ENCODE measurements around the gene KIAA0930. TPM values are rescaled to one million over a fixed set of nuclear protein-coding genes. Genes with fewer than 3 reads are reported as not detected.

The KIAA0930 gene
- total RNA-seq, 3 donors from 2014 or later, result 29.4 to 45.3 (median 35.1) TPM

DNA sequence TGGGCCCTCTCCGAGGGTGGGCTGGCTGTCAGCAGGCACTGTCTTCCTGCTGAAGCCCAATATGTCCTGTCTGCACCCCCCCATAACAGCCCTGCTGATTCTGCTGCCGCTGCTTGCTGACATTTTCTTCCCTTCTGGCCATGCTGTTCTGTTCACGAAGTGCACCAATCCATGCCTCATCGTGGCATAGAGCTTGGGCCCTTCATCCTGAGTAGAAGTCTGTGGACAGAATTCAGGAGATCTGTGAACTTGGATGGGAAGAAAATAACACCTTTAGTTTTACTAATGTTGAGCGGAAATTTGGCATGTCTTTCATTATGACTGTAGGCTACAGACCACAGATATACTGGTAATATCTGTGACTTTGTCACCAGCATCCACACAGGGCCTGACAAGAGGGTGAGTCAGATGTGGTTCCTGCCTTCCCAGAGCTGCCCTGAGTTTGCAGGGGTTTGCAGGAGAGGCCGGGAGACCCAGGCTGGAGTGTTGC lies 14.1 kb upstream of the KIAA0930 start:
- no peaks in the 10 kb centered on the region for H3K9me3 ChIP-seq
- H3K27ac ChIP-seq, result no peak overlapping the region
- no peaks in the 10 kb centered on the region for H3K4me1 ChIP-seq
- TF ChIP-seq POLR2AphosphoS5 (IDR thresholded peaks at IDR 0.05), result no peak
- TF ChIP-seq CTCF (IDR thresholded peaks at IDR 0.05), result no peak
- no peak for TF ChIP-seq POLR2A (IDR thresholded peaks at IDR 0.05)
- no peaks in the 10 kb centered on the region for H3K27me3 ChIP-seq
- H3K36me3 ChIP-seq, result no peaks in the 10 kb centered on the region
- DNase-seq (ENCODE audit: low spot score in 2 of 2), result no peak
- intact Hi-C loops (cut with DNase I; ENCODE audit: low total_unique reads), result no loop called here
- H3K4me3 ChIP-seq, result no peak overlapping the region

DNA sequence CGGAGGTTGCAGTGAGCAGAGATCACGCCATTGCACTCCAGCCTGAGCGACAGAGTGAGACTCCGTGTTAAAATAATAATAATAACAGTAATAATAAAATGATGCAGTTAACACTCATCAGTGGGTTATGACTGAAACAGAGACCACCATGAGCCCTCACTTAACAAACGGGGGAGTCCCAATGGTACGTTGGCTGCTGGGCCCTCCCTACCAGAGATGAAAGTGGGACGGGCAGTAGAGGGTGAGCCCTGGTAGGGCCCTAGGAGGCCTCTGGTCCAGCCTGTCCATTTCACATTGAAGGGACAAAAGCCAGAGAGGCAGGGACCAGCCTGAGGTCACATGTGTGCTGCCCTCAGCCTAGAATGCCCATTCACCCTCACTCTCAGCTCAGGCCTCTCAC lies 13.7 kb upstream of the KIAA0930 start:
- no peaks in the 10 kb centered on the region for H3K27me3 ChIP-seq
- intact Hi-C loops (cut with DNase I; ENCODE audit: low total_unique reads), result no loop called here
- H3K36me3 ChIP-seq, result no peaks in the 10 kb centered on the region
- H3K9me3 ChIP-seq, result no peaks in the 10 kb centered on the region
- TF ChIP-seq POLR2AphosphoS5 (IDR thresholded peaks at IDR 0.05), result no peak
- H3K4me3 ChIP-seq, result no peak overlapping the region
- no peak for DNase-seq (ENCODE audit: low spot score in 2 of 2)
- no peaks in the 10 kb centered on the region for H3K4me1 ChIP-seq
- H3K27ac ChIP-seq, result no peak overlapping the region

DNA sequence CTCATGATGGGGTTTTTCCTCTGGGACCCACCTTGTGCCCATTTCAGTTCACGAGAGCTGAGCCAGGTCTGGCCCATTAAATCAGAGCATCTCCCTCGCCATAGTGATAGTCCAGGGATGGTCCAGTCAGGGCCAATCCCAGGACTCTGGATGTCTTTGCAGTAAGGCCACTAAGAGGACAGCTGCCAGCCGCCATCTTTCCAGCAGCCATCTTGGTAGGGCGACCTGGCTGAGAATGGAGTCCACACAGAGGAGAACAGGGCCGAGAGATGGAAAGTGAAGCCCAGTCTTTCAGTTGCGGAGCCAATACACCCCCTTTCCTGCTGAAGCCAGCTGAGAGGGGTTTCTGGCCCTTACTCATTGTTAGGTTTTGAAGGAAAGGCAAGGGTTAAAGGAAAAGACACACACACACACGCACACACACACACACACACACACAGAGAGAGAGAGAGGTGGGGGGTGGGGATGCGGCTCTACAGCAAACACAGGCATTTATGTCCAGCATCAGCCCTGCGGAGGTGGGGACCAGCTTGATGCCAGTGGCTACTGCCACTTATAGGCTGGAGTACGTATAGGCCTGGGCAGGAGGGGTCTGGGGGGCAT lies 12.4 kb upstream of the KIAA0930 start:
- no peaks in the 10 kb centered on the region for H3K27me3 ChIP-seq
- H3K4me1 ChIP-seq, result no peaks in the 10 kb centered on the region
- H3K9me3 ChIP-seq, result no peaks in the 10 kb centered on the region
- intact Hi-C loops (cut with DNase I; ENCODE audit: low total_unique reads), result no loop called here
- no peak overlapping the region for H3K27ac ChIP-seq
- H3K36me3 ChIP-seq, result no peaks in the 10 kb centered on the region
- TF ChIP-seq POLR2AphosphoS5 (IDR thresholded peaks at IDR 0.05) (no peak), CTCF (IDR thresholded peaks at IDR 0.05) (no peak), POLR2A (IDR thresholded peaks at IDR 0.05) (no peak)
- no peak for DNase-seq (ENCODE audit: low spot score in 2 of 2)
- H3K4me3 ChIP-seq, result no peak overlapping the region

DNA sequence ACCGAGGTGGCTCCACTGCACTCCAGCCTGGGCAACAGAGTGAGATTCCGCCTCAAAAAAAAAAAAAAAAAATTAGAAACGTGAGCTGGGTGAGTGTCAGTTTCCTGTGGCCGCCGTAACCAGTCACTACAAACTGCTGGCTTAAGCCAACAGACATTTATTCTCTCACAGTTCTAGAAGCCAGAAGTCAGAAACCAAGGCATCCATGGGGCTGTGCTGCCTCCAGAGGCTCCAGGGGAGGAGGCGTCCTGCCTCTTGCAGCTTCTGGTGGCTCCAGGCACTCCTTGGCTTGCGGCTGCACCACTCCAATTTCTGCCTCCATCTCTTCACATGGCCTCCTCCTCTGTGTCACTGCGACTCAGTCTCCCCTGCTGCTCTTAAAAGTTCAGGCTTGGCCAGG lies 11.1 kb upstream of the KIAA0930 start:
- Histone ChIP-seq H3K4me1 (no peaks in the 10 kb centered on the region), H3K9me3 (no peaks in the 10 kb centered on the region), H3K4me3 (no peak overlapping the region), H3K27ac (no peak overlapping the region), H3K27me3 (no peaks in the 10 kb centered on the region), H3K36me3 (no peaks in the 10 kb centered on the region)
- TF ChIP-seq POLR2A (IDR thresholded peaks at IDR 0.05) (no peak), CTCF (IDR thresholded peaks at IDR 0.05) (no peak)
- intact Hi-C loops (cut with DNase I; ENCODE audit: low total_unique reads), result no loop called here
- no peak for DNase-seq (ENCODE audit: low spot score in 2 of 2)

GRCh38 chr22:45248832-45249561 lies 8.3 kb upstream of the KIAA0930 start:
- Histone ChIP-seq H3K4me3 (no peak overlapping the region), H3K36me3 (no peaks in the 10 kb centered on the region), H3K4me1 (no peaks in the 10 kb centered on the region), H3K27ac (no peak overlapping the region), H3K9me3 (no peaks in the 10 kb centered on the region), H3K27me3 (no peaks in the 10 kb centered on the region)
- TF ChIP-seq POLR2AphosphoS5 (IDR thresholded peaks at IDR 0.05) (no peak), POLR2A (IDR thresholded peaks at IDR 0.05) (no peak), CTCF (IDR thresholded peaks at IDR 0.05) (no peak)
- intact Hi-C loops (cut with DNase I; ENCODE audit: low total_unique reads), result no loop called here
- DNase-seq (ENCODE audit: low spot score in 2 of 2), result no peak

Data from breast epithelium (tissue), 4 donors.